KMS-11 (cell line): ENCODE measurements around the gene RBMS3.

Experiments
- H2AFZ ChIP-seq: fragments of 200-600 bp; sonication (generic); 2 replicates; pipeline ENCODE4 v1.6.1; 2016; ENCODE audit warnings: antibody characterized with exemption, mixed run types, low read depth
- H3K27ac ChIP-seq: fragments of 200-600 bp; sonication (generic); 2 replicates; pipeline ENCODE4 v1.6.1; 2016; ENCODE audit warnings: mild to moderate bottlenecking, mixed run types
- H3K27me3 ChIP-seq: fragments of 200-600 bp; sonication (generic); 2 replicates; pipeline ENCODE4 v1.6.1; 2017; ENCODE audit warnings: mild to moderate bottlenecking, low read depth, mixed run types, moderate library complexity; ENCODE audit not compliant: insufficient read depth
- H3K36me3 ChIP-seq: fragments of 200-600 bp; sonication (generic); 2 replicates; pipeline ENCODE4 v1.6.1; 2017; ENCODE audit warnings: mild to moderate bottlenecking, mixed run types; ENCODE audit not compliant: insufficient read depth
- H3K4me1 ChIP-seq: fragments of 200-600 bp; sonication (generic); 2 replicates; pipeline ENCODE4 v1.6.1; 2016; ENCODE audit warnings: mild to moderate bottlenecking, low read depth, mixed run types; ENCODE audit not compliant: poor library complexity, severe bottlenecking
- H3K4me2 ChIP-seq: fragments of 200-600 bp; sonication (generic); 2 replicates; pipeline ENCODE4 v1.7.0; 2016; ENCODE audit warnings: mild to moderate bottlenecking, mixed run types
- H3K4me3 ChIP-seq: fragments of 200-600 bp; sonication (generic); IDR thresholded peaks from 2 replicates; pipeline ENCODE4 v1.6.1; 2017; ENCODE audit warnings: low read depth, low read length, mixed read lengths; ENCODE audit not compliant: insufficient read depth
- H3K79me2 ChIP-seq: fragments of 200-600 bp; sonication (generic); 2 replicates; pipeline ENCODE4 v1.6.1; 2016; ENCODE audit warnings: low read depth, mixed run types; ENCODE audit not compliant: insufficient read depth
- H3K9ac ChIP-seq: fragments of 200-600 bp; sonication (generic); 2 replicates; pipeline ENCODE4 v1.6.1; 2016; ENCODE audit warnings: mild to moderate bottlenecking, mixed run types
- H4K20me1 ChIP-seq: fragments of 200-600 bp; sonication (generic); 2 replicates; pipeline ENCODE4 v1.6.1; 2016; ENCODE audit warnings: mild to moderate bottlenecking, mixed run types; ENCODE audit not compliant: insufficient read depth
- CTCF ChIP-seq: fragments of 200-600 bp; sonication (generic); conservative IDR thresholded peaks from 2 replicates; pipeline ENCODE4 v1.6.1; 2017; ENCODE audit warnings: low read depth, mild to moderate bottlenecking, antibody characterized with exemption, low read length, moderate library complexity, mixed read lengths

Gene RBMS3

GRCh38 chr3:29757054-29757777 is 476.3 kb downstream of the RBMS3 start:
- H3K79me2 ChIP-seq: no peaks in the 10 kb centered on the region
- no peak overlapping the region for H3K4me2 ChIP-seq
- TF ChIP-seq CTCF: no peak
- no peaks in the 10 kb centered on the region for H4K20me1 ChIP-seq
- H3K9ac ChIP-seq: no peak overlapping the region
- H3K4me3 ChIP-seq: no peak overlapping the region
- no peaks in the 10 kb centered on the region for H3K36me3 ChIP-seq
- H3K4me1 ChIP-seq: no peaks in the 10 kb centered on the region
- no peaks in the 10 kb centered on the region for H3K27me3 ChIP-seq
- H3K27ac ChIP-seq: no peak overlapping the region
- no peak overlapping the region for H2AFZ ChIP-seq

DNA sequence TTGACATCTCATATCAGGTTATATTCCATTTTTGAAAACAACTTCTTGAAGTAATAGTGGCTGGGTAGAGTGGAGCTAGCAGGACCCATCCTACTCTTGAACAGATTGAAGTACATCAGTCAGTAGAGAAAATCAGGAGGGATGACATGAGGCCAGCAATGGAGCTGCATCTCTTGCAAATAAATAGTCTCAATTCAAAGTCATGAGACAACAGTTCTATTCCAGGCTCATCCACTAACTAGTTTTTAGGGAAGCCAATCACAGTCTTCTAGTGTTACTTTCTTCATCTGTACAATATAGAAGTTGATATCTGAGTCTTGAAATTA is 477.2 kb downstream of the RBMS3 start:
- Histone ChIP-seq H3K36me3 (no peaks in the 10 kb centered on the region), H3K4me3 (no peak overlapping the region), H2AFZ (no peak overlapping the region), H3K9ac (no peak overlapping the region), H3K79me2 (no peaks in the 10 kb centered on the region), H3K4me1 (no peaks in the 10 kb centered on the region), H3K4me2 (no peak overlapping the region), H3K27ac (no peak overlapping the region), H4K20me1 (no peaks in the 10 kb centered on the region), H3K27me3 (no peaks in the 10 kb centered on the region)
- TF ChIP-seq CTCF: no peak

GRCh38 chr3:29758434-29759322 is 477.8 kb downstream of the RBMS3 start:
- H3K36me3 ChIP-seq: no peaks in the 10 kb centered on the region
- H3K9ac ChIP-seq: no peak overlapping the region
- H3K27ac ChIP-seq: no peak overlapping the region
- no peak for TF ChIP-seq CTCF
- H4K20me1 ChIP-seq: no peaks in the 10 kb centered on the region
- H3K79me2 ChIP-seq: no peaks in the 10 kb centered on the region
- no peak overlapping the region for H3K4me3 ChIP-seq
- H3K4me1 ChIP-seq: no peaks in the 10 kb centered on the region
- H2AFZ ChIP-seq: no peak overlapping the region
- H3K27me3 ChIP-seq: no peaks in the 10 kb centered on the region
- no peak overlapping the region for H3K4me2 ChIP-seq

GRCh38 chr3:29759411-29760225 is 478.7 kb downstream of the RBMS3 start:
- H3K4me1 ChIP-seq: no peaks in the 10 kb centered on the region
- H3K9ac ChIP-seq: no peak overlapping the region
- no peak overlapping the region for H2AFZ ChIP-seq

More at GRCh38 chr3:29759411-29760225, 478.7 kb downstream of the RBMS3 start:
- Histone ChIP-seq H4K20me1 (no peaks in the 10 kb centered on the region), H3K27ac (no peak overlapping the region), H3K36me3 (no peaks in the 10 kb centered on the region), H3K27me3 (no peaks in the 10 kb centered on the region), H3K4me2 (no peak overlapping the region), H3K4me3 (no peak overlapping the region), H3K79me2 (no peaks in the 10 kb centered on the region)
- TF ChIP-seq CTCF: no peak
